GM20000 (cell line): ENCODE data around the gene TBX20.

Source experiments
- DNase-seq: peaks from one replicate; pipeline ENCODE4 v3.0.0; 2012; ENCODE audit warnings: low spot score
- TF ChIP-seq, protein P1 (sequence below): IDR thresholded peaks from 2 replicates; pipeline ENCODE4 v1.5.1; 2012; ENCODE audit warnings: mild to moderate bottlenecking, control low read depth; ENCODE audit errors: extremely low read depth, missing control alignments

TBX20 gene

DNA sequence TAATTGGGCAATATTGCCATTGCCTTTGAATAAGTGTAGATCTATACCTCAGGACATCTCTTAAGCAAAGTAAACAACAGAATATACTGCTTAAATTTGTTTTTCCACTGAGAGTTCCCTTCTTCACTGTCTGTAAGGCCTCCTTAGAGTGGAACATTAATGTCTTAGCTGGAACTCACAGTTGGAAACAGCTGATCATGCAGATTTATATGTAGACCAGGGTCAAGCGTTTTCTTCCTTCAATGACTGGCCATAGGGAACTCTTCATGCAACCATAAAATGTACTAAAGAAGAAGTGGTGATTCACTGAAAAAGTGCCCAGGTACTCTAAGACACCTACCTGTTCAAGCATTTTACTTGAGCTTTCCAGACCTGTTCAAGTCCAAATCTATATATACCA is 18.3 kb upstream of the TBX20 start:
- TF ChIP-seq, protein P1, sequence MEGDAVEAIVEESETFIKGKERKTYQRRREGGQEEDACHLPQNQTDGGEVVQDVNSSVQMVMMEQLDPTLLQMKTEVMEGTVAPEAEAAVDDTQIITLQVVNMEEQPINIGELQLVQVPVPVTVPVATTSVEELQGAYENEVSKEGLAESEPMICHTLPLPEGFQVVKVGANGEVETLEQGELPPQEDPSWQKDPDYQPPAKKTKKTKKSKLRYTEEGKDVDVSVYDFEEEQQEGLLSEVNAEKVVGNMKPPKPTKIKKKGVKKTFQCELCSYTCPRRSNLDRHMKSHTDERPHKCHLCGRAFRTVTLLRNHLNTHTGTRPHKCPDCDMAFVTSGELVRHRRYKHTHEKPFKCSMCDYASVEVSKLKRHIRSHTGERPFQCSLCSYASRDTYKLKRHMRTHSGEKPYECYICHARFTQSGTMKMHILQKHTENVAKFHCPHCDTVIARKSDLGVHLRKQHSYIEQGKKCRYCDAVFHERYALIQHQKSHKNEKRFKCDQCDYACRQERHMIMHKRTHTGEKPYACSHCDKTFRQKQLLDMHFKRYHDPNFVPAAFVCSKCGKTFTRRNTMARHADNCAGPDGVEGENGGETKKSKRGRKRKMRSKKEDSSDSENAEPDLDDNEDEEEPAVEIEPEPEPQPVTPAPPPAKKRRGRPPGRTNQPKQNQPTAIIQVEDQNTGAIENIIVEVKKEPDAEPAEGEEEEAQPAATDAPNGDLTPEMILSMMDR, result no peak
- DNase-seq, result no peak

DNA sequence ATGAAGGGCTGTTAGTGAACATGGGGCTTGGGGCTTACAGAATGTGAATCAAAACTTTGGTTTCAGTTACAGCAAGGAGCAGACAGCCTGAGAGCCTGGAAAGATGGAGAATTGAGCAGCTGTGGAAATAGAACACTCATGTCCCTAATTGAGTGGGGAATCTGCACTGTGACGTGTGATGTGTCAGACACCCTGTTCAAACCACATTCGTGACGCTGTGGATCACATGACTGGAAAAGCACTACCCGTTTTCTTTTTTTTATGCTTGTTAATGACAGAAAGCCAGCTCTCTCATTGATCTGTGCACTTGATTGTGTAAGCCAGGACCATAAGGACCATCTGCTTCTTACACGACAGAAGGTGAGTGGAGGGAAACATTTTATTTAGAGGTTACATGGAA is 15.1 kb upstream of the TBX20 start:
- DNase-seq, result no peak
- TF ChIP-seq, protein P1, result no peak

- TF ChIP-seq, protein P1, result no peak
Observed at GRCh38 chr7:35267411-35267810, 13.5 kb upstream of the TBX20 start.

DNA sequence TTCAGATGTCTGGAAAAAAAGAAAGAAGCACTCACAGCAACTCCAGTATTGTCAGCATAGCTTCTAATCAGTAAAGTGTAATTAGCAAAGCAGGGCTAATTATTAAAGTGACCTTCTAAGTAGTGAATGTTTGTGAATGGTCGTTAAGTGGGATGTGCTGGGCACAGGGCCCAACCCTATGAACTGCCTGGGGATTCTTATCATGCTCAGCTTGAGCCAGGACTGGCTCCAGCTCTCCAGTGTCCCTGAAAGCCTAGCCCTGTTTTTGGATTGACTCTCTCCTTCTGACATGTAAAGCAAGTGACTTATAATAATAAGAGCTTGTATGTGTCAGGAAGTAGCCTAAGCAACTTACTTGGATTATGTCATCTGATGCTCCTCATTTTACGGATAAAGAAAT is 9.5 kb upstream of the TBX20 start:
- TF ChIP-seq, protein P1, result no peak
- DNase-seq, result no peak

More at GRCh38 chr7:35267411-35267810, 13.5 kb upstream of the TBX20 start:
- no peak for DNase-seq

DNA sequence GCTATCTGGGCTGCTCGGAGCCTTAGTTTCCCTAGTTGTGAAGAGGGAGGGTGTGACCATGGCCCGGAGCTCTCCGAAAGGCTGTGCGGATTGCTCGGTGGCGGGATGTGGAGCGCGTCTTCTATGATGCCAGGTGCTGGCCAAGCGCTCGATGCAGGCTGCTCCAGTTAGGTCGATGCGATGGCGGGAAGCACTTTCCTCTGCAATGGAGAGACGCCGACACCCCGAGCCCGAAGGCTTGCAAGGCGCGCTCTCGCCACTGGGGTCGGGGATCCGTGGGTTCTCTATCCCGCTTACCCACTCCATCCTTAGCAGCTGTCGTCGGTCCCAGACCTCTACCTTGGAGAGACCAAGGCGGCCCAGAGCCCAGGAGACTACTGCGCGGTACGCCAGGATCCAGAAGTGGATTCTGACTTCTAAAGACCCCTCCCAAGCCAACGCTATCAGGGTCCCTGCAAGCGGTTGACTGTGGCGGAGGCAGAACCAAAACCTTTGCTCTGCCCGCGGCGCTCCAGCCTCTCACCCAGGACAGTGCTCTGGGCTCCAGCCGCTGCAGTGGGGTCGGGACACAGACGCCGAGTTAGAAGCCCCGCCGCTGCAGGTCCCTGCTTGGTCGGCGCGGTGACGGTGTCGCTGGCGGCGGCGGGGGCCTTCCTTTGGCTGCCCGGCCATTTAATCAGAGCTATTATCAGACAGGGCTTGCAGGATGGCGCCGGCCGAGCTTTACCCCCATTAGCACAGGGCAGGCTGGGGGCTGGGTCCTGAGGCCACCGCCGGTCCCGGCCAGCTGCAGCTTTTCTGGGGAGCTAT is 7.8 kb upstream of the TBX20 start:
- TF ChIP-seq, protein P1, result no peak
- no peak for DNase-seq

GRCh38 chr7:35261041-35261440 is 7.1 kb upstream of the TBX20 start:
- TF ChIP-seq, protein P1, result no peak
- DNase-seq, result no peak

DNA sequence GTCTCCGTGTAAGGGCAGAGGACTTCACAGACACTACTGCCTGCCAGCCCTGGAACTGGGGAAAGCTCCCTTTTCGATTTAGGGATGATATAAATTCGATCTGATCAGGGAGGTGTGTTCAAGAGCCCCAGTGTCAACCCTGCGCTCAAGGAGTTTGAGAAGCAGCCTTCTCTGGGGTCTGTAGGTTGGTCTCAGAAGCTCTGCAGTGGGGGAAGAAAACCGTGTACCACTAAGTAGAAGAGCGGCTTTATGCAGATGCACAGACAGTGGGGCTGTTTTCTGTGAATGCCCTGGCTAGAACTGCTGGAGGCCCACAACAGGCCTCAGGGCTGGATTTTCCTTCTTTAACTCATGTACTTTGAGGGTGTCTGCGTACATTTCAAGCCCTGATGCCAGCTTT is 6.3 kb upstream of the TBX20 start:
- TF ChIP-seq, protein P1, result no peak
- DNase-seq, result no peak
